GM19455 (cell line): ENCODE results near the gene METAP1.
"Not testable (repeated sequence)": the region's sequence is repeated elsewhere in the genome, so short reads cannot be mapped to it uniquely, and the experiment has no call there.

Experiments used
- ATAC-seq: cut with Tn5 transposase; IDR thresholded peaks from one replicate; pipeline ENCODE4 v1.9.1; 2021; ENCODE audit not compliant: unreplicated experiment

The METAP1 gene

DNA sequence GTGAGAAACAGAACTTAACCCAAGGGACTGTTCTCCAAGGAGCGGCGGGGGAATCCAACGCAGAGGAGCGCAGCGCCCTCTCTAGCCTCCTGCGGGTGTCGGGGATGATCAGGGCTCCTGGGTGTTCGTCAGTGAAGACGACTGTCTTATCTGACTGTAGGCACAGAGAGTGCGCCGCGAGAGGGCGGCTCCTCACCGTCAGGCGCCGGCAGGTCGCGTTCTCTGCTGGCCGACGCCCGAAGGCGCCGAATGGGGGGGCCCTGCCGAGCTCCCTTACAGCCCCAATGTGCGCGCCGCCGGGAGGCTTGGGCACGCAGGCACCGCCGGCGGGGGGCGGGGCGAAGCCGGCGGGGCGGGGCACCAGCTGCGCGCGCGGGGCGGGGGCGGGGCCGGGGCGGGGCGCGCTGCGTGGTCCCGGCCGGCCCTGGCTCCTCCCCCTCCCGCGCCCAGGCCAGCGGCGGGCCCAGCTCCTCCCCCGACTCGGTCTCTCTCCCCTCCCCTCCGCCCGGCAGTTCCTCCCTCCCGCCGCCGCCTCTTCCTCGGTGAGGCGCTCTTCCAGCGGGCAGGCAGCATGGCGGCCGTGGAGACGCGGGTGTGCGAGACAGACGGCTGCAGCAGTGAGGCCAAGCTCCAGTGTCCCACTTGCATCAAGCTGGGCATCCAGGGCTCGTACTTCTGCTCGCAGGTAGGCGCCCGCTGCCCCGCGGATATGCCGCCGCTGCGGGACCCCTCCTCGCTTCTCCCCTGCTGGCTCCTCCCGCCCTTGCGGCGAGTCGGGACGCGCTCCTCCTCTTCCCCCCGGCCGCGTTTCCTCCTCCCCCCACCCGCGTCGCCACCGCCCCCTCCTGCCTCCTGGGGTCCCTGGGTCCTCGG lies at the start of gene METAP1:
Gene METAP1, plus strand, starts transcription at position 539 of the 873 bp plus-strand sequence. Its CDS starts 33 bp downstream, at position 572.
- ATAC-seq, result peak; percentile 90

DNA sequence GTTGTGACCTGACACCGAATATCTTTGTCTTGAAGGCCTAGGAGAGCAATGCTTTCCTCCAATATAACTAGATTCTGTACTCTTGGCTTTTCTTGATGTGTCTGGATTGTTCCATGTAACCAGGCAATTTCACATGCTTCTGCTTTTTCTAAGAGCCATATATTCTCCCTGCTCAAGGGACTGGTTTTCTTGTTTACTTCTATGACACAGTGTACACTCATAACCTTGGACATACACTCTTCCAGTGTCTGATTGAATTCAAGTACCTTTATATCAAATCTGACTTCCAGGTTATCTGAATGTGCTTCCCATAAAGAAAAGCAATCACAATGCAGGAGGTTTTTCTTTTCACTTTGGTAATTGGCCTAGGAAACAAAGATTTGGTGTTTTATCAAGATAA lies 49.2 kb upstream of the METAP1 start:
- no peak for ATAC-seq

DNA sequence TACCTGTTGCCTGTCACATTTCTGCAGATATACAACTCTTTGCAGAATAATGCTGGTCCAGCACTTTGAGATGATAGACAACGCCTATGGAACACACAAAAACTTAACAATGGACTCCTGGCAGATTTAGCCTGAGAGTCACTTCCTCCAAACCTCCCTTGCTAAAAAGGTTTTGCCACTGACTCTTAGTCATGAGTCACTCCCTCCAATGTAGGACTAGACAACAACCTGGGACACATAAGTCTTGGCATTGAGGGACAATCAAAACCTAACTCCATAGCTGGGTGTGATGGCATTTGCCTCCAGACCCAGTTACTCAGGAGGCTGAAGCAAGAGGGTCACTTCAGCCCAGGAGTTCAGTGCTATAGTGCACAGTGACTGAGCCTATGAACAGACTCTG lies 44.6 kb upstream of the METAP1 start:
- no peak for ATAC-seq

DNA sequence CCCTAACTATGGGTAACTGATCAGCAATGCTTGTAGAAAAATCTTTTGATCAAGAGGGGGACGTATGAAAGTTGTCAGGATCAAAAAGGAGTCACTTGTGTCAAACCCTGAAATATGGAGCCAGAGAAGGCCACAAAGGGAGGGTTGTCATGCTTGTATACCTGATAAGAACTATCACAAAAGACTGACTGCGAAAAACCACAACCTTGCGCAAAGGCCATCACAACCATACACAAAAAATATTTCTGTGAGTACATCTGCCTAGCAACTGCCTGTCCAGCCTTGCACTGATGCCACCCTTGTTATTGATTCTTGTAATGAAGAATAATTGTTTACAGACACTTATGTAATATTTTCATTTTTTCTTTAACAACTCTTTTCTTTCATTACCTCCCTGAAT lies 43.8 kb upstream of the METAP1 start:
- no peak for ATAC-seq

DNA sequence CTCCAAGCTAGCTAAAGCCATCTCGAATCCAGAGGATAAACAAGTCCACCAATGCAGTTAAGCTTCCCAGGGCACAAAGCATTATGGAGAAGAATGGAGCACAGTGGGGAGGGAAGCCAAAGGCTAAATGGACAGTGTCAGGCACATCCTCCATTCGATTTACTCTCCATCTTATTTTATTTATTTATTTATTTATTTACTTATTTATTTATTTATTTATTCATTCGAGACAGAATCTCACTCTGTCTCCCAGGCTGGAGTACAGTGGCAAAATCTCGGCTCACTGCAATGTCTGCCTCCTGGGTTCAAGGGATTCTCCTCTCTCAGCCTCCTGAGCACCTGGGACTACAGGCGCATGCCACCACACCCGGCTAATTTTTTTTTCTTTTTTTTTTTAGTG lies 40.3 kb upstream of the METAP1 start:
- ATAC-seq, result no peak

DNA sequence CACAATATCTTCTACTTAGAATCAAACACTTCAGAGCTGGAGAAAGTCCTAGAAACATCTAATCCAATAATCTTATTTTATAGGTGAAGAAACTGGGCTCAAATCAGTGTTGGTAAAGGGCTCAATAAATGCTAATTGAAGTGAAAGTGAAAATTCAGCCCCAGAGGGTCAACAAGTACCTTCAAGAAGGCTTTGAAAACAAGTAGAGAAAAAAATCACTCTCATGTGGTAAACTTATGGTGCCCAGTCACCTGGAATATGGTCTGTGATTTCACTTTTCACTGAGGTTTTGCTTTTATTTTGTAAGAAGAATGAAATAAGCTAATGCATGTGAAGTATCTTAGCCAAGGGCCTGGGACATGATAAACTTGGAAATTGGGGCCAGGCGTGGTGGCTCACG lies 37.5 kb upstream of the METAP1 start:
- no peak for ATAC-seq

DNA sequence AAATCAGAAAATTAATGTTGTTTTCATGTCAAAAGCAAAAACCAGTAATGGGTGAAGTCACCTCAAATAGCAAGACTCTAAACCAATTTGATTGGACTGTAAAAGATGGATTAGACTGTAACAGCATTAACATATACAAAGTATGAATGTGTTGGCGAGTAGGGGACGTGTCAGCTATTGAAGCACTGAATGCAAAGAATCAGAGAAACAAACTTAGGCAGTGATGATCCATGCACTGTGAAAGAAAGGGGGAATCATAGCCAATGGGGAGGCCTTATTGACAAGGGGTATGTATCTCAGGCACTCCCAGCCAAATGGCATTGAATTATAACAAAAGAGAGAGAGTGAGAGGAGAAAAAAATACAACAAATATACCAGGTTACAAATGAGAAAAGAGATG lies 36.1 kb upstream of the METAP1 start:
- ATAC-seq, result no peak

DNA sequence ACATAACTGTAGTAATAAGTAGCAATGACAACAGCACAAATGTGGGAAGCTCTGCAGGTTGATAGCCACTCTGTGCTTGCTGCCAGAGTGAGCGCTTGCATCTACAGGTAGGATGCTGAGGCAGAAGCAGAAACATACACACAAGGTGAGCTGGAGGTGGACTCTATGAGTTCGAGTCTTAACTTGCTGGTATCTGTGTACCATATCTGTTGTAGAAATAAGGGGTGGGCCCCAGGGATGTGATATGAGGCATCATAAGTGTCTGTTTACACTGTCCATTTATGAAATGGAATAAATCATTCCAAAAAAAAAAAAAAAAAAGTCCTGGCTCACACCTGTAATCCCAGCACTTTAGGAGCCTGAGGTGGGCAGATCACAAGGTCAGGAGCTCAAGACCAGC lies 33.8 kb upstream of the METAP1 start:
- ATAC-seq, result no peak

DNA sequence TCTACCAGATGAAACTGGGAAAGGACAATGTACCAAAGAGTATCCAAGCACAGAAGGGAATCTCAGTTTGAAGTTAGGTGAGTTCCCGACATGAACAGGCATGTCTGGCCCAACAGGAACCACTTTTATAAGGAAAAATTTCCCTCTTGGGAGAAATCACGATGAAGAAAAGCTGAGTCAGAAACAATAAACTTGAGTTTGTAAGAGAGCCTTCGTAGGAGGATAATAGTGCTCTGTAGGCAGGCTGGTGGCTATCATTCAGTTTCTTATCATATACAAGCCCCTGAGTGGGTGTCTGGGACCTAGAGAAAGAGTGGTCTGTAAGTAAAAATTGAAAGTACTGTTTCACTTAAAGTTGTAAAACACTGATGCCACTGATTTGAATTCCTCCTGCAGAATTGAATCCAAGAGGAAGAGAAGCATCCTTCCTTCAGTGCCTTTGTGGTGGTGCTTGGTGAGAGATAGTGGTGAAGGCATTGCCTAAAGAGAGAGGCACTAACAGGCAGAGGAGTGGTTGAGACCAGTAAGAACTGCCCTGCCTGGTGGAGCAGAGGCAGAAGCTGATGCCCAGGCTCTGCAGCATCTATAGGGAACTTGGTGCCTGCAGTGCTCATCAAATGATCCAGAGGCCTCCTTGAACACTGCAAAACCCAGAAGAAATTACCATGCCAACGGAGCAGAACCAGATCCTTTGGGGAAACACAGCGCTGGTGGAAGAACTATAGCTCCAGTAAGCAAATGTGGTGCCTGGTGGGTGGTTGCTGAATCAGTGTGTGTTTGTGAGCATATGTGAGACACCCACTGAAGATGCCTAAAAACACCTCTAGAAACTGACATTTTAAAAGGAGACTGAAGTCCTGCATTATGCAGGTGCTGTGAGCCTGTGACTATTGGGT lies 31.7 kb upstream of the METAP1 start:
- ATAC-seq, result no peak

DNA sequence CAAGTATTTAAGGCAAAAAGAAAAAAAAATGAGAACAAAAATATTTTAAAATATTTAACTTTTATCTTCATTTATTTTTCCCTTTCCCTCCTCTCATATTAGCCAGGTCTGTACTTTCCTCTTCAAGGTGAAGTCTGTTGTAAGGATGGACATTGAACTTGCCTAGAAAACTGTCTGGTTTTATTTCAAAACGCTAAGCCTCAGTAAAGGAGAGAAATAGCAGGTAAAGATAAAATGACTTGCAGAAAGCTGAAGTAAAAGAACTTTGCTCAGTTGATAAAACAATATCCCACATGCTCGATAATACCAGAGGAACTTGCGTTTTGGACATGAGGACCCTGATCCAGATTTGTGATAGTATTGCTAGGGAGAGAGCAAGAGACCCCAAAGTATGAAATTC lies 28.6 kb upstream of the METAP1 start:
- ATAC-seq, result no peak

DNA sequence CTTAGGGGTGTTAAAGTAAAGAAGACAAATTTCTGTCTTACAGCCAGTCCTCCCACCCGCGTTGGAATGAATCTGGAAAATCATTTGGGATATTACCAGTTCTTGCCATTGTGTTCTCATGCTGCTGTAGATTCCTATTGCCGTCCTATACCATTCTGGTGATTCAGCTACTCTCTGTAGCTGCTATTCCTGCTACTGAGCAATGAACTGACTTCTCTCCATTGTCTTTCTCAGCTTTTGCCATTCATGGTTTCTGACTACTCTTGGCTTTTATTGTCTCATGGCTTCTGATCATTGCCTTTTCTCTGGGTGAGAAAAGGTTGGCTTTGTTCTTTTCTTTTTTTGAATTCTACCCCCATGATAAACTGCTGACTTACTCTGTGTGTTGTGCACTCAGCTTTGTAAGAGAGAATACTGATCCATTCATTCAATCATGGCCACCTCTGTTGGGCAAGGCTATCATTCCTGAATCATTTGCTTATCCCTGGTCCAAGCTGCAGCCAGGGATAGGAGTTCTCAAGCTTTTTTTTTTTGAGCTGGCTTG lies 27.7 kb upstream of the METAP1 start:
- ATAC-seq, result no peak

DNA sequence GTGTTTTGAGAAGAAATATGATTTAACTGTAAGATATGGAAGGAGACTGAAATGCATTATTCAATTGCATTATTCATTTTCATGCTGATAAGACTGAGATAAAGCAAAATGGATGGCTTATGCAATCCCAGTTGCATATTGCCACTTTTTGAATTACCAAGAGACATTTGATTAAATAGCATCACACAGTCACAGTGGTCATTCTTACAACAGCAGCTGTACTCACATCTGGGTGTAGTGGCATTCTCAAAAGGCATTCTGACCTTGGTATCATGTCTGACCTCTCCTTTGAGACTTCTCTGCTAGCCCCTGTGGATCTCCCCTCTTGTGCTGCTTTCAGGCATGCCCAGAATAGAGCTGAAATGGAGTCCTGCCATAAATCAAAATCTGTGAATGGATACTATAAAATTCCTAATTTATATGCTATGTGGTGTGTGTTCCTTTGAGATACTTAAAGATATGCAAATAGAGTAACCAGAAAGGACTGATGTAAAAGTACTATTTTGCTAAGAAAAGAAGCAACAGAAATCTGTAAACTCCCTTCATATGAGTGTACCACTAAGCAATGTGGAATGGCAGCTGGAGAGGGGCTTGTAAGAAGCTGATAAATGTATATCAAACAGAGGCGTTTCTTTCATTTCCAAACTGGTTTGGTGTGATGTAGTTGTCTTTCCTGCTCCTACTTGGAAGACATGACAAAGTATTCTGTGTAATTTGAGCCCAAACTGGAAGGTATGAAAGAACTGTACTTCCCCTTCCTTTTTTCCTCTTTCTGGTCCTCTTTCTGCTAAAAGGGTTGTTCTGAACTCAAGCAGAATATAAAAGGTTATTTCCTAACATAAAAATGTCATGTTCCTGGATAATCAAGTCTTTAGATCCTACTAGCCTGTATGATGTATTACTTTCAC lies 25.4 kb upstream of the METAP1 start:
- ATAC-seq, result no peak

DNA sequence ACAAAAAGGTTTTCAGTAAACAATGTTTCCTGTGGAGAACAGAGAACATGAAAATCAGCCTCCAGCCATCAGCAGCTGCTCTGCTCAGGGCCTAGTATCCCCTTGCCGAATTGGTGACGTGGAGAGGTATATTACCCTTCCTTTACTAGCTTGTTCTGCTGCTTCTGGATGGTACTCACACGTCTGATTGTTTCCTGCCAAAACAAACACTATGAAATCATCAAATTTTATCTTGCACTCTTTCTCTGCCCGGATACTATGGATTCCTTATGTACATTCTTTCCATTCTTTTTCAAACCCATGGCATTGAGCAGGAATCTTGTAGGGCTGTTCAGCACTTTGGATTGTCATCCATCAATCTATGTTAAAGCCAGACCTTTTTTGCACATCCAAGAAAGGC lies 18.8 kb upstream of the METAP1 start:
- no peak for ATAC-seq

DNA sequence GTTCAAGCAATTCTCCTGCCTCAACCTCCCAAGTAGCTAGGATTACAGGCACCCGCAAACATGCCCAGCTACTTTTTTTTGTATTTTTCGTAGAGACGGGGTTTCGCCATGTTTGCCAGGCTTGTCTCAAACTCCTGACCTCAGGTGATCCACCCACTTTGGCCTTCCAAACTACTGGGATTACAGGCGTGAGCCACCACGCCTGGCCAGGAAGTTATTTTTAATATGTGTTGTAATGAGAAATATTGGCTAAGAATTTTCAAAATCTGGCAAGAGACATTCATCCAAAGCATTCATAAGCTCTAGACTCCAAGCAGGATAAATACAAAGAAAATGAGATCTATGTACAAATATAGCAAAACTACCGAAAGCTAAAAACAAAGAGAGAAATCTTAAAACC lies 18.0 kb upstream of the METAP1 start:
- no peak for ATAC-seq

DNA sequence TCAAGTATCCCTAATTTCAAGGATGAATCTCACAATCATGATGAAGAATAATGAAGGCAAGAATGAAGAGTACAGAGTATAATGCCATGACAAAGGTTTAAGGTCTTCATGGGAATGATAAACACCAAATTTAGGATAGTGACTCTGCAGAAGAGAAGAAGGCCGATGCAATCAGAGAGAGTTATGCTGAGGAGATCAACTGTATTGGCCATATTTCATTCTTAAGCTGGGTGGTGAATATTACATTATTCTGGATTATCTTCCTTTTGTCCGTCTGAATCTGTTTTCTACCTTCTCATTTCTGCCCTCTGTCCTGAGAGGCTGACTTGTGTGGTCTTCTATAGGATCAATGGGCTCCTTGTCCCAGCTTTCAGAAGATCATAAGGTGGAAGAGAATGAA lies 7.8 kb upstream of the METAP1 start:
- no peak for ATAC-seq

DNA sequence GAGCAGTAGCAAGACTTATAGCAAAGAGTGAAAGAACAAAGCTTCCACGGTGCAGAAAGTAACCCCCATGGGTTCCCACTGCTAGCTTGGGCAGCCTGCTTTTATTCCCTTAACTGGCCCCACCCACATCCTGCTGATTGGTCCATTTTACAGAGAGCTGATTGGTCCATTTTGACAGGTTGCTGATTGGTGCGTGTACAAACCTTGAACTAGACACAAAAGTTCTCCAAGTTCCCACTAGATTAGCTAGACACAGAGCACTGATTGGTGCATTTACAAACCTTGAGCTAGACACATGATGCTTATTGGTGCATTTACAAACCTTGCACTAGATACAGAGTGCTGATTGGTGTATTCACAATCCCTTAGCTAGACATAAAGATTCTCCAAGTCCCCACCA lies 2.7 kb upstream of the METAP1 start:
- ATAC-seq, result not testable (repeated sequence)

DNA sequence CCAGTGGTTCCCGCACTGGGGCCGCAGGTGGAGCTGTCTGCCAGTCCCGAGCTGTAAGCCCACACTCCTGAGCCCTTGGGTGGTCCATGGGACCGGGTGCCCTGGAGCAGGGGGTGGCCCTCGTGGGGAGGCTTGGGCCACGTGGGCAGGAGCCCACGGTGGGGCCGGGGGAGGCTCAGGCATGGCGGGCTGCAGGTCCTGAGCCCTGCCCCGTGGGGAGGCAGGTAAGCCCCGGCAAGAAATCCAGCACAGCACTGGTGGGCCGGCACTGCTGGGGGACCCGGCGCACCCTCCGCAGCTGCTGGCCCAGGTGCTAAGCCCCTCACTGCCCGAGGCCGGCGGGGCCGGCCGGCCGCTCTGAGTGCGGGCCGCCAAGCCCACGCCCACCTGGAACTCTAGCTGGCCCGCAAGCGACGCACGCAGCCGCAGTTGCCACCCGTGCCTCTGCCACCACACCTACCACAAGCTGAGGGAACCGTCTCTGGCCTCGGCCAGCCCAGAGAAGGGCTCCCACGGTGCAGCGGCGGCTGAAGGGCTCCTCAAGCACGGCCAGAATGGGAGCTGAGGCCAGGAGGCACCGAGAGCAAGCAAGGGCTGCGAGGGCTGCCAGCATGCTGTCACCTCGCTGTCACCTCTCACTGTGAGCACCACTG lies 2.0 kb upstream of the METAP1 start:
- no peak for ATAC-seq

DNA sequence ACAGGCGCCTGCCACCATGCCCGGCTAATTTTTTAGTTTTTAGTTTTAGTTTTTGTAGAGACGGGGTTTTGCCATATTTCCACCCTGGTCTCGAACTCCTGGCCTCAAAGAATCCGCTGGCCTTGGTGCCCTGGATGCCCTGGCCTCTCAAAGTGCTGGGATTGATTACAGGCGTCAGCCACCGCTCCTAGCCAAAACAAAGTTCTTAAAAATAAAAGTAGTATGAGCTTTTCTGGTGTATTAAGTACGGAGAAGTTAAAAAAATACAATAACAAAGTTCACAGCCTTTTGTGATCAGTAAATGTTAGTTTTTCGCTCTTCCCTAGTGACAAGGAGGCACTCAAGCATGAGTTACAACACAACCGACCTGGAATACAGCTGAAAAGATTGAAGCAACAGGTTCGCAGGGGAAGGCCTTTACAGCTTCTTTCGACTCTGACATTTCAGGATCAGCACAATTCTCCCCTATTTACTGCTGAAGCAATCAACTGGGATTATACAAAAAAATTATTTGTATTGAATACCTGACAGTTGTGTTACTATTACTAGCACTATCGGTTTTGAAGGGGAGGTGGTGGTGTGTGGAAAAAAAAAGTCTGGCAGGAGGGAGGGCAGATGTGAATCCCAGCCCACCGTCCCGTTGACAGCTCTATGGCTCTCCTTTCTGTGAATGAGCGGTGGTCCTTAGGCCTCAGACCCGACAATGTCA lies 893 bp upstream of the METAP1 start:
- no peak for ATAC-seq

DNA sequence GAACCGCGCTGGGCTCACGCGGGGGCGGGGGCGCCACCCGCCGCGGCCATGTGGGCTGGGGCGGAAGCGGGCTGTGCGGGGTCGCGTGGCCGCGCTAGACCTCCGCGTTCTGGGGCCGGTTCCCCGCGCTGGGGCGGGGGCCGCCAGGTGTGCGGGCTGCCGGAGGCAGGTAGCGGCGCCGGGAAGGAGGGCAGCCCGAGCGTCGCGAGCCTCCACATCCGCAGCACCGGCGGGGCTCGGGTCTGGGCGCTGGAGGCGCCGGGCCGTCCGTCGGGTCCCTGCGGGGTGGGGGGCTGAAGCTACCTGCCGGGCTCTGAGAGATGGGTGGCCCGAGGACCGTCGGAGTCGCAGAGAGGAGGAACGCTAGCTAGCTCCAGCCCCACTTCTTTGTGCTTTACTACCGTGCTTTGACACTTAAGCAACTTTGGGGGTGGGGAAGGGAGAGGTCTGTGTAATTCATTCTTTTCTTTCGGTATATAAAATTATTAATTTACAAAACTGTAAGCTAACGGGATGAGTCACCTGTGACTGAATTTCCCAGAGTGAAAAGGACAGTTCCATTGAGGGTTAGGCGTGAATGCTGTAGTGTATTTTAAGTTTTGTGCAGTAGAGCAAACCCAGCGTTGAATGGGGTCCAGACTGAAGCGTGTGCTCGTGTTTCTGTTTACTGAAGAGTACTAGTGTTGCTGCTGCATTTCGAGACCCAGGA lies 689 bp downstream of the METAP1 start:
- ATAC-seq, result peak; percentile 27
